COLO829 (cell line): Measurements from ENCODE around the gene COL18A1.
"Not testable (repeated sequence)": the region's sequence is repeated elsewhere in the genome, so short reads cannot be mapped to it uniquely, and the experiment has no call there.

ENCODE experiments used
- DNase-seq: peaks from one replicate; pipeline ENCODE4 v3.0.0; 2012; ENCODE audit warnings: low spot score

COL18A1 gene

DNA sequence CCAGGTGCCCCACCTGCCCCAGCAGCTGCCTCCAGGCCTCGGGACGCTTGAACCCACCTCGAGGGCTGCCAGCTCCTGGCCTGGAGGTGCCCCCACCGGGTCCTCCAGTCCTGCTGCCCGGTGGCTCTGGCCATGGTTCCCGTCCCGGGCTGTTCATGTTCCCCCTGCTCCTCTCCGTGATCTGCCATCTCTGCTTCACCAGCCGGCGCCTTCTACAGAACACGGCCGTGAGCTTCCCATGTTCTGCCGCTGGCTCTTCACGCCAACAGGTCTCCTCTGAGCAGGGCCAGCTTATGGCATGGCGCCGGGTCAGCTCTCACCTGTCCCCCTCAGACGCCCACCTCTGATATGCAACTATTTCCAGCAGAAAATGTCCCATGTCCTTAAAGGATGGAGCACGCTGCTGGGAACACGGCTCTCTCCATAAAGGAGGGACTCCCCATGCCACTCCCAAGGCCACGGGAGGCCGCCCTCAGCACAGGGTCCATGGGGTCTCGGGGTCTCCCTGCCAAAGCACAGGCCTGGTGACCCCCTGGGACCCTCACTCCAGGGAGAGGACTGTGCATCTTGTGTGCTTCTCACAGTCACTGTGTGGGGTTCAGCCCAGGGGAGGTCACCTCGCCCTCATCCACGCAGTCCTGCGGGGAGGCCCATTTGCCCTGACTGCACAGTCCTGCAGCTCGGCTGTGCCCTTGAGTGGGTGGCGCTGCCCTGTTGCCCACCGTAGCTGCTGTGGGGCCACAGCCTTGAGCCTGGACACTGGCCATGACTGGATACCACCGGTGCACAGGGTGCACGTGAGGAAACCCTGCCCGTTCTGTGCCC lies 36.7 kb downstream of the COL18A1 start:
- no peak for DNase-seq

DNA sequence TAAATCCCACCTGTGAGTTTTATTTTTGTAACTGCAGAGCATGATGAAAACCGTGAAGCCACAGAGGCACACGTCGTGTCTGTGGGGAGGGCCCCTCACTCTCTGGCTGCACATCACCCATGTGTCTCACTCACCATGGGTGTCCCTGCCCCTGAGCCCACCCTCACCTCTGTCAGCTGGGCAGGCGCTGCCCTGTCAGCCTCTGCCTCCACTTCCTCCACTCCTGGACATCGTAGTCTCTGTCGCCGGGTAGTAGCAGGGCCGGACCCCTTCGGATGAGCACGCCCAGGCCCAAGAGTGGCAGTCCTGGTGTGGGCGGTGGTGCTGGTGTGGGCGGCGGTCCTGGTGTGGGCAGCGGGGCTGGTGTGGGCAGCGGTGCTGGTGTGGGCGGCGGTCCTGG lies 37.3 kb downstream of the COL18A1 start:
- DNase-seq = no peak

DNA sequence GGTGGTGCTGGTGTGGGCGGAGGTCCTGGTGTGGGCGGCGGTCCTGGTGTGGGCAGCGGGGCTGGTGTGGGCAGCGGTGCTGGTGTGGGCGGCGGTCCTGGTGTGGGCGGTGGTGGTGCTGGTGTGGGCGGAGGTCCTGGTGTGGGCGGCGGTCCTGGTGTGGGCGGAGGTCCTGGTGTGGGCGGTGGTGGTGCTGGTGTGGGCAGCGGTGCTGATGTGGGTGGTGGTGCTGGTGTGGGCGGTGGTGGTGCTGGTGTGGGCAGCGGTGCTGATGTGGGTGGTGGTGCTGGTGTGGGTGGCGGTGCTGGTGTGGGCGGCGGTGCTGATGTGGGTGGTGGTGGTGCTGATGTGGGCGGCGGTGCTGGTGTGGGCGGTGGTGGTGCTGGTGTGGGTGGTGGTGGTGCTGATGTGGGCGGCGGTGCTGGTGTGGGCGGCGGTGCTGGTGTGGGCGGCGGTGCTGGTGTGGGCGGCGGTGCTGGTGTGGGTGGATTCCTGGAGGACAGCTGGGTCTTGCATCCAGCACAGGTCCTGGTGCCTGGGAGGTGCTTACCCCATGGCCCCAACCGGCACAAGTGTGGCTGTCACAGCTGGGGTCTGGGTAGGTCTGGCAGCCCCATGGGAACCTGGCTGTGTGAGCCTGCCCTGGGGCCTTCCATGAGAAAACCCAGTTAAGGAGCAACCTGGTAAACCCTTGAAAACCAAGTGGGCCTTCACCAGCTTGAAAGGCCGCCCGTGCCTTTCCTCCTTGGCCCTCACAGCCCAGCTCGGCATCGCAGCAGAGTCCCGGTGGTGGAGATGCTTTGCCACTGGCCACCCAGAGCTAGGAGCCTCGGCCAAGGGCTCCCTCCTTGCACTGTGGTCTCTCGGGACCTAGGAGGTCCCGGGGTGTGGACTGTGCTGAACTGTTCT lies 38.0 kb downstream of the COL18A1 start:
- not testable (repeated sequence) for DNase-seq

DNA sequence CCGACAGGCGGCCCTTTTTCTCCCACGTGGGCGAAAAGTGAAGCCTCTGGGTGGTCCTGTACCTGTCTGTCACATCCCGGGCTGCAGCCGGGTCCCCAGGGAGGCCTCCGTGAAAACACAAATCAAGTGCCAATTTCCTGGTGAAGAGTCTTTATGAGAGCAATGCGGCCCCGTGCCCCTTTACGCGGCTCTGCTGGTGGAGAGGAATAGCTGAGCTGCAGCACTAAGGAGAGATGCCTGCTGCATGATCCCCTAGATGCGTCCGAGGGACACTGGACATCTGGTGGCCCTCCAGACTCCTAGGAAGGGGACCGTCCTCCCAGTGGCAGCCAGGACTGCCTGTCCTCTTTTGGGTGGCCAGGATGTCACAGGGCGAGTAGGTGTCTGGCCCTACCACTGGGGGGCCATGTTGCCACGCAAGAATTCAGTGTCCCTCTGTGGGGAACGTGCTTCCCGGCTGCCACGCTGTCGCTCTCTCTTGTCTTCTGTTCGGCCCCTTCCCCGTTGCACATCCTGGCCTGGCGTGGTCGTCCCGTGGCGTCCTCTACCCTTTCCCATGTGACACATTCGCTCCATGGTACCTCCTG lies 38.7 kb downstream of the COL18A1 start:
- DNase-seq = no peak

DNA sequence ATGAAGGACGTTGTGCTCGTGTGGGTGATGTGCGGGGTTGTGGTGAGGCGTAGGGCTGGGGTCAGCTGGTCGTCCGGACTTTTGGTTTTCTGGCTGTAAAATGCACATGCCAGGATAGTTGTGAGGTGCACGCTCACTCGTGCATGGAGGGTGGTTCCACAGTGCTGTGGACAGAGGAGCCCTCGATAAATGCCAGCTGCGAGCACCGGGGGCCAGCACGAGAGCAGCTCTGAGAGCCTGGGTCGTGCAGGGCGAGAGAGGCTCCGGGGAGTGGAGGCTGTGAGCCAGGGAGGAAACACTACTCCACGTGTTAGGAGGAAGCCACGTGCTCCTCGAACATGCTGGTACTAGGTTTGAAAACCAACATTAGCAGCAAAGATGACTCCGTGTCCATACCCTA lies 39.4 kb downstream of the COL18A1 start:
- DNase-seq = no peak

DNA sequence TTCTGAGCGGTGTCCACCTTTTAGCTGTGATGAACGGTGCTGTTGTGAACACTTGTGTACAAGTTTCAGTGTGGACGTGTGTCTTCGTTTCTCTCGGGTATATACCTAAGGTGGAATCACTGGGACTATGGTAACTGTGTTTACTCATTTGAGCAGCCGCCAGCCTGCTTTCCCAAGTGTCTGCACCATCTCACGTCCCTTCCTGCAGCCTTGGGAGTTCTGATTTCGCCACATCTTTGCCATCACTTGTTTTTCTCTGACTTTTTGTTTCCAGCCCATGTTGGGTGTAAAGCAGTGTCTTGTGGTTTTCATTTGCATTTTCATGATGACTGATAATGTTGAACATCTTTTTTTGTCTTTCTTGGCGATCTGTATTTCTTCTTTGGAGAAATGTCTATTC lies 40.4 kb downstream of the COL18A1 start:
- no peak for DNase-seq

DNA sequence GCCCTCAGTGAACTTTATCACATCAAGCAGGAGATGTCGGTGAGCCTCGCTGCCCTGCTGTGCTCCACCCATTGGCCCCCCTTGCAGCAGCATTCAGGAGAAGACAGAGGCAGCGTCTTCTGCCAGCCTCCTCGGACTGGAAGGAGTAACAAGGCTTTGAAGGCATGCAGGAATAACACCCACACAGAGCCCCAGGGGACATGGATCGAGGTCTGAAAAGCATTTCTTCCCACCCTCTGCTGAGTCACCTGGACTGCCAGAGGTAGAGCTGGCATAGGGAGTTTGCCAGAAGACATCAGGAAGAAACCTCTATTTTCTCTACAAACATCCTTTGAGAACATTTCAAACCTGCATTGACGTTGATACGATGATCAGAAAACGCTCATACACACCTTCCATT lies 42.9 kb downstream of the COL18A1 start:
- DNase-seq = no peak

- DNase-seq = no peak
These were observed 43.4 kb downstream of the COL18A1 start for GRCh38 chr21:45448283-45448809.

DNA sequence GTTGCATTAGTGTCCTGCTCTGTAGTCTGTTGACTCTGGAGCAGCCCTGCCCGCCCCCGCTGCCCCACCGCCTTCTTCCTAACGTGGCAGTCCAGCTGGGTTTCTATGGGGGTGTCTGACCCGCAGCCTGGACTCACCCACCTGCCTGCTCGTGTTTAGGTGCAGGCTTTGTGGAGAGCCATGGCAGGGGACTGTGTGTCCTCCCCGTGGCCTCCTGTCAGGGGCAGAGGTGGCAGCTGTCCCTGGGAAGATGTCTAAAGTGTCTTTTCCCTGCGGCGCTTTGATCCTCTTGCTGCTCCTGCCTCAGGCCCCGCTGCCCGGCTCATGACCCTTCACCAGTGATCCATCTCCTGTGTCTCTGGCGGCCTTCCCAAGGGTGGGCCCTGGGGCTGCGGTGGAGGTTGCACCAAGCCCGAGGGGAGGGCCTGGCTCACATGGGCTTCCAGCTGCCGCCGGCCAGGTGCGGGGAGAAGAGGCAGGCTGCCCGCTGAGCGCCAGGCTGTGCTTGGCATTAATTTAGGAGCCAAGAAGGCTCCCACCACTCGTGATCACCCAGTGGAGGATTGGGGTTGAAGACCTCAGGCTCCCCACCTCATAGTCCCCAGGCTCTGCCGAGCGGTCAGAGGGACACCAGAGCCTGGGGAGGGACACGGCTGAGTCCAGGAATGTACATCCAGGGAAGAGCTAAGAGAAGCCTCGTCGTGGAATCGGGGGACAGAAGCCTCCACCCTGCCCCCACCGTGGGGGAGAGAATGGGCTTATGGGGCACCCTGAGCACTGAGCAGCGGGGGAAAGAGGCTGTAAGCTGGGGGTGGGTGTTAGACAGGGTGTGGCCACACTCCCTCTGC lies 44.1 kb downstream of the COL18A1 start:
- DNase-seq = no peak

- DNase-seq = no peak
These were observed 44.9 kb downstream of the COL18A1 start for GRCh38 chr21:45449658-45450422.

DNA sequence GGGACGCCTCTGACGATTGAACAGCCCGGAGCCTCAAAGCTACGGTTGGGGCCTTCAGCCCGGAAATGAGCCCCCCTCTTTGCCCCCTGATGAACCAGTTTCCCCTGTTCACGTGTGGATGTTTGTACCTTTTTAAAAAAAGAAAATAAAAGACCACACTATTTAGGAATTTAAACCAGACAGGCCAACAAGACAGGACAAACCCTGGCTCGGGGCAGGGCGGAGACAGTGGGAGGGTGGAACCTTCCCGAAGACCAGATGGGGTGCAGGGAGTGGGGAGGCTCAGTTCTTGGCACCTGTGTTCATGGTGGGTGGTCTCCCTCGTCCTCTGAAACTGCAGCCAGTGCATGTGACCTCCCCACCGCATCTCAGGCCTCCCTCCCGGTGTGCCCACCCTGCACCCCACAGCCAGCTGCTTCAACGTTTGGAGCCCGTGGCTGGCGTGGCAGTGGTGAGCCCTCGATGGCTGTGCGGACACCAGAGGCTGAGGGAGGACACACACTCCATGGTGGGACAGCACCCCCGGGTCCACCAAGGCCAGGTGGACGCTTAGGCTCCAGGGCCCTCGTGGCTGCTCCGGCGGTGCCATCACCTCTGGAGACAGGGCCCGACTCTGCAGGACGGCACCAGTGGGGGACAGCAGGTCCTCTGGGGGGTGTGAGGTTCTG lies 45.6 kb downstream of the COL18A1 start:
- no peak for DNase-seq

GRCh38 chr21:45451091-45451740 lies 46.3 kb downstream of the COL18A1 start:
- DNase-seq = no peak

- no peak for DNase-seq
These were observed 46.8 kb downstream of the COL18A1 start for GRCh38 chr21:45451771-45452182.

DNA sequence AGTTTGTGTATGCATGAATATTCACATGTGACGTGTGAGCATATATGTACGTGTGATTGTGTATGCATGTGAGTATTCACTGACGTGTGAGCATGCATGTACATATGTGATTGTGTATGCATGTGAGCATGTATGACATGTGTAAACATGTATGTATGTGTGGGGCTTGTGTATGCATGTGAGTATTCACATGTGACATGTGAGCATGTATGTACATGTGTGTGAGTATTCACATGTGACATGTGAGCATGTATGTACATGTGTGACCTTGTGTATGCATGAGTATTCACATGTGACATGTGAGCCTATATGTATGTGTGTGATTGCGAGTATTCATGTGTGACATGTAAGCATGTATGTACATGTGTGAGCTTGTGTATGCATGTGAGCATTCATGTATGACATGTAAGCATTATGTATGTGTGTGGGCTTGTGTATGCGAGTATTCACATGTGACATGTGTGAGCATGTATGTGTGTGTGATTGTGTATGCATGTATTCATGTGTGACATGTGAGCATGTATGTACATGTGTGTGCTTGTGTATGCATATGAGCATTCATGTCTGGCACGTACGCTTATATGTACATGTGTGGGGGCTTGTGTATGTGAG lies 47.8 kb downstream of the COL18A1 start:
- DNase-seq = no peak

GRCh38 chr21:45453308-45453950 lies 48.5 kb downstream of the COL18A1 start:
- DNase-seq = no peak

DNA sequence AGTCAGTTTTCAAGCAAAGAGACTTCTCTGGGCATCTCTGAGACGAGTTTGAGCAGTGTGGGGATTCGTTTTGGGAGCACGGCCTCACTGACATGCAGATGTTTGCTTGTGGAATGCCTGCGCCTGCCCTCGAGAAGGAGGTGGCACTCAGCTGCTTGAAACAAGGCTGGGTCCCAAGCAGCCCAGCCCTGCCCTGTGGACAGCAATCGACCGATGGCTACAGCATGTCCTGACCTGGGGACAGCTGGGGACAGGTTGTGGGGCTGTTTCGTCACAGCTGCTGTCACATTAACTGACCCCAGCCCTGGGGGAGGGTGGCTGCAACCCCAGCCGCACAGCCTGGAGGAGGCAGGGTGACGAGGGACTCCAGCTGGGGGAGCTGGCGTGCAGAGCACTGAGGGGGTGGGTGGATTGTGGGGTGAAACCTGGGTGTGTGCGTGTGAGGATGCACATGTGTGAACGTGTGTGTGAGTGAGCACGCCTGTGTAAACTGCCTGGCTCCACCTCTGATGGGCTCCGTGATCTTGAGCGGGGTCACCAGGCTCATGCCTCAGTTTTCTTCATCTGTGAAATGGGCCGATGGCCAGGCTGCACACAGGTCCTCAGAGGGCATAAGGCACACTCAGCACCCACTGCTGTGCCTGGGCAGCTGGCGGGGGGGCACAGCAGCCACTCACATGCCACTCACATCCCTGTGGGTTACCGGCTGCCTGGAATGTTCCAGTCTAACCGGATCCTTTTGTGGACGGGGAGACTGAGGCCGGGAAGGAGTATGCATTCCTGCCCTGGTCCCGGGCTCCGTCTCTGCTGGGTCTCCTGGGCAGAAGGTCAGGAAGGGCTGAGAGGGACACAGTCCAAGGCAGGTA lies 49.3 kb downstream of the COL18A1 start:
- DNase-seq = no peak

GRCh38 chr21:45454926-45455673 lies 50.1 kb downstream of the COL18A1 start:
- no peak for DNase-seq
